K562 (cell line): ENCODE data around the gene NLE1. TPM values are rescaled to one million over a fixed set of nuclear protein-coding genes. Genes with fewer than 3 reads are reported as not detected.

Experiments
- ATAC-seq: fragments of 200-7000 bp; cut with Tn5 transposase; 3 replicates; pipeline ENCODE4 v1.9.1; 2020; ENCODE audit warnings: moderate library complexity
- BruUV-seq: library from RNA; stranded (reverse); fragments of 400-500 nt; replicated peaks from 2 replicates; lab custom pipeline; 2021; lab: Mats Ljungman, UMichigan
- CTCF ChIA-PET: fragments of 300-600 bp; formaldehyde crosslinking; extraction: SDS; loops from one replicate; lab custom pipeline; 2021; ENCODE audit warnings: low intra/inter-chr PET ratio; lab: Yijun Ruan, JAX
- POLR2A ChIA-PET: fragments of 300-600, 350-650 bp; sonication (Branson Sonifier 250); formaldehyde crosslinking; extraction: SDS; loops from one replicate; lab custom pipeline; 2021; ENCODE audit warnings: antibody characterized with exemption, inconsistent platforms; lab: Yijun Ruan, JAX
- DNase-seq, 4 experiments: peaks; one replicate each; pipeline versions ENCODE4 v3.0.0 to v3.0.0-alpha.2; 2011 to 2018; ENCODE audit warnings: low spot score in 3 of 4, mixed read lengths in 3 of 4; ENCODE audit errors: extremely low read depth in 1 of 4
- FAIRE-seq: peaks from 2 replicates; lab custom pipeline; 2011; peaks lifted over from hg19 to GRCh38; lab: Jason Lieb, UNC
- H2AFZ ChIP-seq: 2 replicates; pipeline ENCODE4 v1.6.0; 2011; ENCODE audit warnings: low read depth, low read length, control low read depth, inconsistent platforms
- H3K27ac ChIP-seq: fragments of 200-600 bp; 3 replicates; pipeline ENCODE4 v1.8.0; 2011; ENCODE audit warnings: low read depth, mild to moderate bottlenecking, control low read depth, inconsistent platforms, low read length, moderate library complexity, mixed read lengths; ENCODE audit errors: extremely low read depth
- H3K27me3 ChIP-seq, 2 experiments: fragments of 300-600 bp in 1 of 2; 2 replicates in 1 of 2; 3 replicates in 1 of 2; pipeline versions ENCODE4 v1.6.0 to v1.8.0; 2011; ENCODE audit warnings: inconsistent platforms in 2 of 2, low read length in 2 of 2, mild to moderate bottlenecking in 1 of 2, mixed read lengths in 1 of 2, moderate library complexity in 1 of 2; ENCODE audit not compliant: control insufficient read depth in 2 of 2, insufficient read depth in 2 of 2
- H3K36me3 ChIP-seq: fragments of 300-600 bp; 3 replicates; pipeline ENCODE4 v1.8.0; 2011; ENCODE audit warnings: mild to moderate bottlenecking, low read length, inconsistent platforms; ENCODE audit not compliant: control insufficient read depth, insufficient read depth
- H3K4me1 ChIP-seq, 2 experiments: fragments of 200-600 bp in 1 of 2; replicated peaks in 1 of 2; 2 replicates in 1 of 2; 3 replicates in 1 of 2; pipeline versions ENCODE4 v1.5.1 to v1.8.0; 2011; ENCODE audit warnings: inconsistent platforms in 2 of 2, low read length in 2 of 2, mild to moderate bottlenecking in 1 of 2, mixed read lengths in 1 of 2, moderate library complexity in 1 of 2; ENCODE audit not compliant: control insufficient read depth in 2 of 2, insufficient read depth in 2 of 2
- H3K4me2 ChIP-seq: 2 replicates; pipeline ENCODE4 v1.6.1; 2011; ENCODE audit warnings: low read length, control low read depth, inconsistent platforms, mixed read lengths; ENCODE audit not compliant: insufficient read depth
- H3K4me3 ChIP-seq: fragments of 200-600 bp; sonication (generic), shearing (Covaris generic); 2 replicates; pipeline ENCODE4 v1.5.1; 2016; ENCODE audit warnings: control low read depth, inconsistent platforms
- H3K79me2 ChIP-seq: fragments of 200-600 bp; 3 replicates; pipeline ENCODE4 v1.8.0; 2011; ENCODE audit warnings: low read length, inconsistent platforms; ENCODE audit not compliant: control insufficient read depth, insufficient read depth
- H3K9ac ChIP-seq, 2 experiments: 2 replicates each; pipeline versions ENCODE4 v1.6.0 to v1.6.1; 2011; ENCODE audit warnings: low read depth in 2 of 2, low read length in 2 of 2, control low read depth in 1 of 2, inconsistent platforms in 1 of 2, mild to moderate bottlenecking in 1 of 2, mixed read lengths in 1 of 2; ENCODE audit not compliant: insufficient read depth in 1 of 2
- H3K9me1 ChIP-seq: one replicate; pipeline ENCODE4 v1.6.0; 2011; ENCODE audit warnings: inconsistent platforms, mild to moderate bottlenecking, low read length, moderate library complexity; ENCODE audit not compliant: control insufficient read depth, insufficient read depth
- H3K9me3 ChIP-seq: replicated peaks from 2 replicates; pipeline ENCODE4 v1.5.1; 2011; ENCODE audit warnings: low read depth, low read length, inconsistent platforms; ENCODE audit not compliant: control insufficient read depth, insufficient read depth
- H4K20me1 ChIP-seq: replicated peaks from 2 replicates; pipeline ENCODE4 v1.6.1; 2011; ENCODE audit warnings: low read length, inconsistent platforms, mixed read lengths; ENCODE audit not compliant: control insufficient read depth, insufficient read depth
- DACH1 ChIP-seq: fragments of 450-650 bp; IDR thresholded peaks from 2 replicates; pipeline ENCODE4 v1.6.1; 2018; ENCODE audit not compliant: partially characterized antibody
- LARP7 ChIP-seq: fragments of 450-650 bp; IDR thresholded peaks from 2 replicates; pipeline ENCODE4 v1.6.1; 2016
- NBN ChIP-seq: fragments of 450-650 bp; IDR thresholded peaks from 2 replicates; pipeline ENCODE4 v1.6.1; 2016; ENCODE audit warnings: low read depth, mild to moderate bottlenecking
- PPARD ChIP-seq: fragments of 250-450 bp; sonication (Bioruptor Pico); IDR thresholded peaks from 2 replicates; pipeline ENCODE4 v1.8.0; 2022; ENCODE audit warnings: inconsistent platforms, mild to moderate bottlenecking, moderate library complexity
- SMAD2 ChIP-seq: fragments of 150-350 bp; IDR thresholded peaks from 2 replicates; pipeline ENCODE4 v1.6.1; 2014; ENCODE audit warnings: low read depth, mild to moderate bottlenecking, low read length
- ZNF23 ChIP-seq: fragments of 250-450 bp; sonication (Bioruptor Pico); IDR thresholded peaks from 2 replicates; pipeline ENCODE4 v1.4.0; 2020; ENCODE audit warnings: mild to moderate bottlenecking
- WGBS: fragments of 100-300 bp; shearing (Covaris generic); methylation state at CpG from one replicate; pipeline ENCODE4 v1.1.6; 2016; ENCODE audit warnings: low coverage, mixed read lengths; ENCODE audit not compliant: insufficient coverage; ENCODE audit errors: missing lambda C conversion rate; 5-methylcytosine and 5-hydroxymethylcytosine counted together
- in situ Hi-C: fragments of 300-500 bp; cut with MboI; formaldehyde crosslinking; loops from 4 replicates; pipeline ENCODE4 v1.15.0; 2018; ENCODE audit warnings: inconsistent platforms, mixed read lengths
- intact Hi-C: fragments of 100-400 bp; cut with micrococcal nuclease; formaldehyde crosslinking; loops from 2 replicates; pipeline ENCODE4 v1.14.2; 2022
- polyA plus RNA-seq, 8 experiments: library from polyadenylated mRNA; depleted of rRNA in 4 of 8; stranded (reverse) in 5 of 8; unstranded in 3 of 8; fragments of >200 nt; fragmentation: Nextera tagmentation in 2 of 8; fragmentation: Illumina TruSeq in 1 of 8; extraction: Ambion mirVana in 2 of 8; extraction: Trizol in 1 of 8; gene quantifications; 2 replicates each; pipeline versions ENCODE4 v1.2.1 to v1.2.3, GENCODE V29; 2011 to 2014; ENCODE audit warnings: inconsistent platforms in 1 of 8, missing spikeins in 1 of 8
- total RNA-seq, 7 experiments: library from RNA; depleted of rRNA in 6 of 7; stranded (reverse); fragments of >200 nt in 6 of 7; fragmentation: Illumina TruSeq in 2 of 7; extraction: Trizol in 2 of 7; gene quantifications; 2 replicates each; pipeline versions ENCODE4 v1.2.1 to v1.2.3, GENCODE V29; 2011 to 2021; ENCODE audit warnings: low replicate concordance in 1 of 7
- TF ChIP-seq, protein P1 (sequence below): IDR thresholded peaks from 2 replicates; pipeline ENCODE4 v1.6.1; 2014; ENCODE audit warnings: antibody characterized with exemption

The NLE1 gene
- total and polyA plus RNA-seq, 9 of the 15 experiments (the other 6 are each of a cell fraction or from before 2014, with no cell fraction given), result 3.8 to 69.0 (median 29.4) TPM

DNA sequence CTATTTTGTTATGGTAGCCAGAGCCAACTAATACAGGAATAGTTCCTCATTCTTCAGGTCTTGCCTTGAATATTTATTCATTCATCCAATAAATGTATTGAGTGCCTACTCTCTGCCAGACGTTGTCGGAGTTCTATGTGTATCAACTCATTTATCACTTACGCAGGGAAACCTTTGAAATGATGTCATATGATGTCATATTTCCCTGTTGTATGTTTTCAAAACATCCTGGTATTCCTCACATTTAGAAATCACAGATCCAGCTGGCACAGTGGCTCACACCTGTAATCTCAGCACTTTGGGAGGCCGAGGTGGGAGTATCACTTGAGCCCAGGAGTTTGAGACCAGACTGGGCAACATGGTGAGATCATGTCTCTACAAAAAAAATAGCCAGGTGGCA is 2.7 kb upstream of the NLE1 start:
- peaks cover 24% of the 10 kb centered on the region for H3K79me2 ChIP-seq
- 0 out of 2 replicates have a peak, but pooled peaks cover 3% of the 10 kb centered on the region for H4K20me1 ChIP-seq
- DNase-seq, result no peak
- in situ Hi-C loops, result loop anchor here (10.0 kb wide), 1 partner anchor 600 kb away; no protein-coding TSS in a partner anchor
- POLR2A ChIA-PET, result interaction anchor here (1.0 kb wide), 1 partner anchor 16 kb away, joined by 3 read pairs; no protein-coding TSS in a partner anchor
- CTCF ChIA-PET, result no interaction called here
- H3K36me3 ChIP-seq, result peaks cover 10% of the 10 kb centered on the region; the same call in 2 of the 3 replicates
- no peak for TF ChIP-seq ZNF23 (CRISPR knock-in tag)
- TF ChIP-seq LARP7, result no peak
- TF ChIP-seq PPARD (CRISPR knock-in tag), result no peak
- no peak for TF ChIP-seq DACH1
- TF ChIP-seq, protein P1, sequence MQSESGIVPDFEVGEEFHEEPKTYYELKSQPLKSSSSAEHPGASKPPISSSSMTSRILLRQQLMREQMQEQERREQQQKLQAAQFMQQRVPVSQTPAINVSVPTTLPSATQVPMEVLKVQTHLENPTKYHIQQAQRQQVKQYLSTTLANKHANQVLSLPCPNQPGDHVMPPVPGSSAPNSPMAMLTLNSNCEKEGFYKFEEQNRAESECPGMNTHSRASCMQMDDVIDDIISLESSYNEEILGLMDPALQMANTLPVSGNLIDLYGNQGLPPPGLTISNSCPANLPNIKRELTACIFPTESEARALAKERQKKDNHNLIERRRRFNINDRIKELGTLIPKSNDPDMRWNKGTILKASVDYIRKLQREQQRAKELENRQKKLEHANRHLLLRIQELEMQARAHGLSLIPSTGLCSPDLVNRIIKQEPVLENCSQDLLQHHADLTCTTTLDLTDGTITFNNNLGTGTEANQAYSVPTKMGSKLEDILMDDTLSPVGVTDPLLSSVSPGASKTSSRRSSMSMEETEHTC, result no peak
- TF ChIP-seq SMAD2, result no peak
- no peak for TF ChIP-seq NBN
- no peak for FAIRE-seq
- no peaks in the 10 kb centered on the region for H3K9me1 ChIP-seq
- ATAC-seq, result no peak
- H3K4me3 ChIP-seq, result no peak overlapping the region
- WGBS, result 42% methylated on average over 4 of the region's 4 CpGs
- H3K27ac ChIP-seq, result no peak overlapping the region
- H2AFZ ChIP-seq, result no peak overlapping the region
- peaks cover 19 to 22% of the 10 kb centered on the region in 2 experiments for H3K27me3 ChIP-seq
- intact Hi-C loops, result loop anchor here (10.0 kb wide), 1 partner anchor 390 kb away; the partner anchor contains the start of gene SLFN12L
- no peaks in the 10 kb centered on the region for H3K9me3 ChIP-seq
- no peak overlapping the region for H3K4me2 ChIP-seq
- H3K4me1 ChIP-seq, result peaks cover 0 to 15% of the 10 kb centered on the region in 2 experiments; a peak in 3 of 5 replicates
- BruUV-seq, result no TSS peak
- no peak overlapping the region for H3K9ac ChIP-seq
